ENCODE data around the gene USP24.
"Not testable (repeated sequence)": the region's sequence is repeated elsewhere in the genome, so short reads cannot be mapped to it uniquely, and the experiment has no call there.

USP24 gene

DNA sequence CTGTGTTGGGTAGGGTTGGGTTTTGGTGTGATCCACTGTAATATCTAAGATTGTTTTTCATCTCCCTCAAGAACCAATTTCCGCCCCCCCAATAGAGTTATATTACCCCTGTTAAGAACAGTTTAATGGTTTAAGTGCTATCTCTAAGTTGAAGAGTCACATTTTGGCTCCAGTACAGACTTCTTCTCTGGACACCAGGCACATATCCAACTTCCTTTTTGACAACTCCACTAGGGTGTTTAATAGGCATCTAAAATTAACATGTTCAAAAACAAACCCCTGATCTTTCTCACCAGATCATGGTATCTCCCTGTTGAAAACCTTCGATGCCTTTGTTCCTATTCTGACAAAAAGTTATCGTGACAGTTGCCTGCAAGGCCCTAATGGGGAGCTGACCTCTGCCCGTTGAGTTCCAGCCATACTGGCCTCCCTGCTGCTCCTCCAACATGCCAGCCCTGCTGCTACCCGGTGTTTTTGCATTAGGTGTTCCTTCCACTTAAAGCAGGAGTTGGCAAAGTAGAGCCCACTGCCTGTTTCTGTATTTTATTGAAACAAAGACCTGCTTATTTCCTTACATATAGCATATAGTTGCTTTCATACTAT, 18.6 kb downstream of the USP24 start:
- no peaks in the 10 kb centered on the region for H3K9me3 Mint-ChIP-seq
- ATAC-seq = no peak
- no peaks in the 10 kb centered on the region for H3K27me3 Mint-ChIP-seq
- H3K27ac Mint-ChIP-seq = peak overlapping the region; percentile 38
- peaks cover 78% of the 10 kb centered on the region for H3K4me1 Mint-ChIP-seq
- no peak overlapping the region for H3K4me3 Mint-ChIP-seq
- peaks cover 54% of the 10 kb centered on the region for H3K36me3 Mint-ChIP-seq

DNA sequence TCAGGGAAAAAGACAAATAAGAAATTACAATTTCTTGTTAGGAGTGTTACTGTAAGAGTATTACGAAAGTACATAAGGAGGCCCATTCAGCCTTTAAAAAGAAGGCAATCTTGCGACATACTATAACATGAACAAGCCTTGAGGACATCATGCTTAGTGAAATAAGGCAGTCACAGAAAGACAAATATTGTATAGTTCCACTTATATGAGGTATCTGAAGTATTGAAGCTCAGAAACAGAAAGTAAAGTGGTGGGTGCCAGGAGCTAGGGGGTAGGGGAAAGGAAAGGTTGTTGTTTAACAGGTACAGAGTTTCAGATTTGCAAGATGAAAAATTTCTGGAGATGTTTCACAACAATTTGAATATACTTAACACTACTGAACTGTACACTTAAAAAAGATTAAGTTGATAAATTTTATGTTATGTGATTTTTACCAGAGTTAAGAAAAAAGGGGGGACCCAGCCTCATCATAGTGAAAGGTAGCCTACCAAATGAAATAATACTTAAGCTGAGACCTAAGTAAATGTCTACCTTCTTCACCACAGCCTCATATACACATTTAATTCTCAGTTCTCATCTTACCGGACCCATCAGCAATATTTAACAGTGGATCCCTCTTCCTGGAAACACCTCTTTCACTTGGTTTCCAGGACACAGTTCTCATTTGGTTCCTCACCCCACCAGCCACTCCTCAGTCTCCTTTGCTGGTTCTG, 19.5 kb downstream of the USP24 start:
- H3K4me1 Mint-ChIP-seq = peaks cover 70% of the 10 kb centered on the region
- H3K4me3 Mint-ChIP-seq = no peak overlapping the region
- ATAC-seq = no peak
- no peaks in the 10 kb centered on the region for H3K27me3 Mint-ChIP-seq
- peaks cover 46% of the 10 kb centered on the region for H3K36me3 Mint-ChIP-seq
- no peaks in the 10 kb centered on the region for H3K9me3 Mint-ChIP-seq
- H3K27ac Mint-ChIP-seq = peak overlapping the region; percentile 38

DNA sequence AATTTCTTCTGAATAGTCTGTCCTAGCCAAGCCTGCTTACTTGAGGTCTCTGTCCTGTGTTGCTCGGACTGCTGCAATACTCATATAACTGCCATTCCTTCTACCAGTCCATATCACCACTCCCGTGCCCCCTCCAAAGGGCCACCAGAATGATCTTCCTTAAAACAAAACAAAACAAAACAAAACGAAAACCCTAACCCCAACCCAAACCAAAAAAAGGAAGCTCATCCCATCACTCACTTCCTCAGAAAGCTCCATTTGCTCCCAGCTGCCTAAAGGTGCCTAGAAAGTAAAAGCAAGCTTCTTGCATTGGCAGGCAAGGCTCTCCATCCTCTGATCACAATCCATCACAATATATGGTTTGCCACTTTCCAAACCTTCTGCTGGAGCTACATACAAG, 20.3 kb downstream of the USP24 start:
- Mint-ChIP-seq H3K9me3 (no peaks in the 10 kb centered on the region), H3K27ac (peak overlapping the region; percentile 38), H3K27me3 (no peaks in the 10 kb centered on the region), H3K4me1 (peaks cover 67% of the 10 kb centered on the region), H3K4me3 (no peak overlapping the region), H3K36me3 (peaks cover 41% of the 10 kb centered on the region)
- no peak for ATAC-seq

DNA sequence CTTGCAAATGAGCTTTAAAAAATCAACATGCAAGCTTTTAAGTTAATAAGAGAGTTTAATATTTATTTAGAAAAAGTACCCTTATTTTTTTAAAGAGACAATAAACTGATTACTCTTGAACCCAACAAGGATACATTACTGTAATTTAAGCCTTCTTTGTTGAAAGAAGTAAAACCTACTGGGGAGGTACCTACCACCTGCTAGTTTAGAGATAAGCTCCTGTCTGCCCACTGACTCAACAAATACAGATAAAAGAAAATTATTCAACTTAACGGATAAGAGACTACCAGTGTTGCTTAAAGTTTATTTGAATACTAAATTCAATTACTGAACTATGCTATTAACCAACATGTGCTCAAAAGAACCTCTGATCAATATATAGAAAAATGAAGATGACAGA, 23.1 kb downstream of the USP24 start:
- peaks cover 70% of the 10 kb centered on the region for H3K4me1 Mint-ChIP-seq
- H3K4me3 Mint-ChIP-seq = no peak overlapping the region

DNA sequence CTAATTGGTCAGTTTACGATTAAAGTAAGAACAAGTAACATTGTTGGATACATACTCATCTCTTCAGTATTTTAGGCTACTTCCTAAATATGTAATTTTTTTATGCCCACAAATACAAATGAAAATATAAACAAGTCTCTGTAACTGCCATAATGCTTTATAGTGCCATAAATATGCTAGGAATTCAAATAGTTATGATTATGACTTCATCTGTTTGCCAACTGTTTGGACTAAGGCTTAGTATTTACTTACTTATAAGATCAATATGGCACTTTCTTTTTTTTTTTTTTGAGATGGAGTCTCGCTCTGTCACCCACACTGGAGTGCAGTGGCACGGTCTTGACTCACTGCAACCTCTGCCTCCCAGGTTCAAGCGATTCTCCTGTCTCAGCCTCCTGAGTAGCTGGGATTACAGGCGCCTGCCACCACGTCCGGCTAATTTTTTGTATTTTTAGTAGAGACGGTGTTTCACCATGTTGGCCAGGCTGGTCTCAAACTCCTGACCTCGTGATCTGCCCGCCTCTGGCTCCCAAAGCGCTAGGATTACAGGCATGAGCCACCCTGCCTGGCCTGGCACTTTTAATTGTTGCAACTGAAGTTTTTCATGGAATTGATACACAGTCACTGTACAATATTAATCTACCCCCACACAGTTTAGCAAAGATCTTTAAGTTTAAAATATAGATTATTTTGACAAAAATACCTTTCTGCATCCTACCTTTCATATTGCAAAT, 23.8 kb downstream of the USP24 start:
- H3K27ac Mint-ChIP-seq = peak overlapping the region; percentile 10
- ATAC-seq, H3K9me3 Mint-ChIP-seq, H3K27me3 Mint-ChIP-seq, H3K4me3 Mint-ChIP-seq: not testable (repeated sequence)
- peaks cover 29% of the 10 kb centered on the region for H3K36me3 Mint-ChIP-seq
- H3K4me1 Mint-ChIP-seq = peaks cover 70% of the 10 kb centered on the region

More for the DNA sequence above, 23.1 kb downstream of the USP24 start:
- no peak for ATAC-seq
- Mint-ChIP-seq H3K27me3 (no peaks in the 10 kb centered on the region), H3K36me3 (peaks cover 27% of the 10 kb centered on the region), H3K9me3 (no peaks in the 10 kb centered on the region), H3K27ac (peak overlapping the region; percentile 10)

DNA sequence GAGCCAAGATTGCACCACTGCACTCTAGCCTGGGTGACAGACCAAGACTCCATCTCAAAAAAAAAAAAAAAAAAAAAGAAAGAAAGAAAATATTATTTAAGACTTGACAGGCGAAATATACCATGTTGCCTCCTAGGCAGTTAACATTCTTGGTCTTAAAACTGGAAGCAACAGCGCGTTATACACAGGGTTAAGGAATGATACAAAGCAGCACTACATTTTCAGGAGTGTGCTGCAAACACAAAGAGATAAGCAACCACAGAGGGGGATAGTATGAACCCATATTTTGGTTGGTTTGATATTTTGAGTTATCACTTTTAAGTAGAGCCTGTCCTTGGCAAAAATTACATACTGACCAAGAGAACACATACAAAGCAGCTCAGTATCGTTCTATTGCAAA, 25.1 kb downstream of the USP24 start:
- Mint-ChIP-seq H3K36me3 (peaks cover 37% of the 10 kb centered on the region), H3K27me3 (no peaks in the 10 kb centered on the region), H3K4me1 (peaks cover 68% of the 10 kb centered on the region), H3K27ac (no peak overlapping the region), H3K9me3 (peaks cover 5% of the 10 kb centered on the region), H3K4me3 (no peak overlapping the region)
- no peak for ATAC-seq

DNA sequence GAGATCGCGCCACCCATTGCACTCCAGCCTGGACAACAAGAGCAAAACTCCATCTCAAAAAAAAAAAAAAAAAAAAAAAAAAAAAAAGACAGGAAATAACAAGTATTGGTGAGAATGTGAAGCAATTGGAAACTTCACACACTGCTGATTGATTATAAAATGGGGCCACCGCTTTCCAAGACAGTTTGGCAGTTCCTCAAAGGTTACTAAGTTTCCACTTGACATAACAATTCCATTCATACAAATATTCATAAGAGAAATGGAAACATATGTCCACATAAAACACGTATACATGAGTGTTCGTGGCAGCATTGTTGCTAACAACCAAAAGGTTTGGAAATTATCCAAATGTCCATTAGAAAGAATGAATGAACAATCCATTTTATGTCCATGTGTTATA, 26.3 kb downstream of the USP24 start:
- Mint-ChIP-seq H3K36me3 (peaks cover 40% of the 10 kb centered on the region), H3K9me3 (peaks cover 12% of the 10 kb centered on the region), H3K27me3 (no peaks in the 10 kb centered on the region), H3K4me1 (peaks cover 65% of the 10 kb centered on the region), H3K27ac (no peak overlapping the region), H3K4me3 (no peak overlapping the region)
- ATAC-seq = no peak

DNA sequence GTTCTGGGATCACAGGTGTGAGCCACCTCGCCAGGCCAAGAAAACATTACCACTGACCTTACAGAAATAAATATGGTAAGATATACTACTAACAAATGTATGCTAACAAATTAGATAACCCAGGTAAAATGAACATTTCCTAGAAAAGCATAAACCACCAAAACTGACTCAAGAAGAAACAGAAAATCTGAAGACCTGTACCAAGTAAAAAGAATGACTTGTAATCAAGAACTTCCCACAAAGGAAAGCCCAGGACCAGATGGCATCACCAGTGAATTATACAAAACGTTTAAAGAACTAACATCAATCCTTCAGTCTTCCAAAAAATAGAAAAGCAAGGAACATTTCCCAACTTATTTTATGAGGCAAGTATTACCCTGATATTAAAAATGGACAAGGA, 29.3 kb downstream of the USP24 start:
- Mint-ChIP-seq H3K27me3 (no peaks in the 10 kb centered on the region), H3K27ac (no peak overlapping the region), H3K4me1 (peaks cover 69% of the 10 kb centered on the region), H3K36me3 (peaks cover 61% of the 10 kb centered on the region), H3K9me3 (peaks cover 15% of the 10 kb centered on the region), H3K4me3 (no peak overlapping the region)
- no peak for ATAC-seq

DNA sequence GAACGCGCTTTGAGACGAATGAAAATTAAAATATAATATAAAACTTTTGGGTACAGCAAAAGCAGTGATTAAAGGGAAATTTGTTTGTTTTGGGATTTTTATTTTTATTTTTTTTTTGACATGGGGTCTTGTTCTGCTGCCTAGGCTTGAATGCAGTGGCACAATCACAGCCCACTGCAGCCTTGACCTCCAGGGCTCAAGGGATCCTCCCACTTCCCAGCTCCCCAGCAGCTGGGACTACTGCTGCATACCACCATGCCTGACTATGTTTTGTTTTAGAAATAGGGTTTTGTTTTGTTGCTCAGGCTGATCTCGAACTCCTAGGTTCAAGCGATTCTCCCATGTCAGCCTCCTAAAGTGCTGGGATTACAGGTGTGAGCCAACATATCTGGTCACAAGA, 30.3 kb downstream of the USP24 start:
- Mint-ChIP-seq H3K4me1 (peaks cover 79% of the 10 kb centered on the region), H3K4me3 (no peak overlapping the region)

DNA sequence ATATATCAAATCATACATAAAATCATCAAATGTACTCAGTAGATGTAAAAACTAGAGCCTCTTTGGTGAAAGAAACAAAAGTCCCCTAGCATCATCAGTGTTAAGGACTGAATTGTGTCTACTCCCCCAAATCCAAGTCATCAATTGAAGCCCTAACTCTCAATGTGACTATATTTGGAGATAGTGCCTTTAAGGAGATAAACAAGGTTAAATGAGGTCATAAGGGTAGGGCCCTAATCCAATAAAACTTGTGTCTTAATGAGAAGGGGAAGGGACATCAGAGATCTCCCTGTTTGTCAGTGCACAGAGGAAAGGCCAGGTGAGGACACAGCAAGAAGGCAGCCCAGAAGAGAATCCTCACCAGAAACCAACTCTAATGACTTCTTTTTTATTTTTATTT, 33.5 kb downstream of the USP24 start:
- Mint-ChIP-seq H3K9me3 (peaks cover 15% of the 10 kb centered on the region), H3K27me3 (no peaks in the 10 kb centered on the region), H3K4me1 (peaks cover 65% of the 10 kb centered on the region), H3K4me3 (no peak overlapping the region), H3K36me3 (peaks cover 77% of the 10 kb centered on the region), H3K27ac (no peak overlapping the region)
- ATAC-seq = no peak

More for the DNA sequence above, 30.3 kb downstream of the USP24 start:
- Mint-ChIP-seq H3K36me3 (peaks cover 67% of the 10 kb centered on the region), H3K9me3 (peaks cover 15% of the 10 kb centered on the region), H3K27ac (no peak overlapping the region), H3K27me3 (no peaks in the 10 kb centered on the region)
- no peak for ATAC-seq

DNA sequence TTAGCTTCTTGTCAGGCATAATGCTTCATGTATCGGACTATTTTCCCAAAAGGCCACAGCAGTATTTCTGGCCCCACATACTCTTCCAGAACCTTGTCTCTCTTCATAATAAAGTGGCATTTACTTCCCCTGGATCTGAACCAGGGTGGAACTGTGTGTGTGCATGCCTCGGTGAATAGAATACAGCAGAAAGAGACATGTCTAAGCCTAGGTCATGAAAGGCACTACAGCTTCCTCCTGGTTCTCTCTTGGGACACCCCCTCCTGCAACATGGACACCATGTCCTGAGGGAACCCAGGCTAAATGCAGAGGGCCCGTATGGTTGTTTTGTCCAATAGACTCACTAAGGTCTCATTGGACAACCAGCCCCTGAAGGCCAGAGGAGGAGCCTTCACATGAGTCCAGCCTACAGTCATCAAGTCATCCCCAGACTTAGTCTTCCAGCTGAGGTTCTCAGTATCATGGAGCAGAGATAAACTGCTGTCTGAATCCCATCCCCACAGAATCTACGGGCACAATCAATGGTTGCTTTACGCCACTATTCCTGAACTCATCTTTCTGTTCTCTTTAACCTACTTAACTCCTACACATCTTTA, 35.0 kb downstream of the USP24 start:
- Mint-ChIP-seq H3K4me1 (peaks cover 51% of the 10 kb centered on the region), H3K9me3 (peaks cover 11% of the 10 kb centered on the region), H3K36me3 (peaks cover 68% of the 10 kb centered on the region), H3K27me3 (no peaks in the 10 kb centered on the region), H3K27ac (peak overlapping the region; percentile 36), H3K4me3 (no peak overlapping the region)
- no peak for ATAC-seq

DNA sequence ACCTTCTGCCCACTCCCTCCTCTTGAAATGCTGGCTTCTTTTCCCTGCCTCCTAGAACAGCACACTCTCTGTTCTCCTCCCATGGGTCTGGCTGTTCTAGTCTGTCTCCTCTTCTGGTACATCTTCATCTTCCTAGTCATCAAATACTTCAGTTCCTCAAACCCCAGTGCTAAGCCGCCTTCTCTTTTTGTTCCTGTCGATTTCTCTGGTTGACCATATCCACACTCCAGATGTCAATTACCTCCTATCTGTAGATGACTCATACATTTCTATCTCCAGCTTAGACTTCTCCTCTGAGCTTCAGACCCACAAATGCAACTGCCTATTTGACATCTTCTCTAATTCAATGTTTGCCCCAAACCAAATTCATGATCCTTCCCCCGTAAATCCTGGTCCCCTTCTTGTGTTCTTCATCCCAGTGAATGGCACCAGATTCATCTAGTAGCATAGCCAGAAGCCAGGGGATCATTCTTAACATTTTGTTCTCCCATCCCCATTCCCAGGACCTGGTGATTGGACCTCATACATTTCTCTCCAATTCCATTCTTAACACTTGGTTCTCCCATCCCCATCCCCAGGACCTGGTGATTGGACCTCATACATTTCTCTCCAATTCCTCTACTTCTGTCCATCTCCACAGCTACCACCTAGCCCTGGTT, 35.9 kb downstream of the USP24 start:
- no peaks in the 10 kb centered on the region for H3K27me3 Mint-ChIP-seq
- peak overlapping the region; percentile 36 for H3K27ac Mint-ChIP-seq
- ATAC-seq = no peak
- H3K36me3 Mint-ChIP-seq = peaks cover 60% of the 10 kb centered on the region
- H3K9me3 Mint-ChIP-seq = peaks cover 5% of the 10 kb centered on the region
- H3K4me1 Mint-ChIP-seq = peaks cover 48% of the 10 kb centered on the region
- H3K4me3 Mint-ChIP-seq = no peak overlapping the region

DNA sequence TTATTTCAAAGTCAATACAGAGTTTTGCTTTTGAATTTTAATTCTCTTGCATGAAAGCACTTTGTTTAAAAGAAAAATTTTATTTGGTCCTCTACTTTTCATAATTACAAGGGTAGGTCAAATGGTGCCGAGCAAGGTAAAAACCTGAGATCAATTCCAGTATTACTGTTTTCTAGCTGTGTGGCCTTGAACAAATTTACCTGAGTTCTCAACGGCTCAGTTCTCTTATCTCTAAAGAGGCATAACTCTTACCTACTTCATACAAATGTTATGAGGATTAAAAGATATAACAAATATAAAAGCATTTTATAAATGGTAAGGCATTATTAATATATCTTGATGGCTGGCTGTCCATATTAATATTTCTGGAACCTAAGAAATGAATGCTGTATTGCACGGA, 42.5 kb downstream of the USP24 start:
- H3K4me3 Mint-ChIP-seq = no peak overlapping the region
- no peak for ATAC-seq
- no peaks in the 10 kb centered on the region for H3K27me3 Mint-ChIP-seq
- peaks cover 58% of the 10 kb centered on the region for H3K36me3 Mint-ChIP-seq
- H3K9me3 Mint-ChIP-seq = no peaks in the 10 kb centered on the region
- no peak overlapping the region for H3K27ac Mint-ChIP-seq
- peaks cover 19% of the 10 kb centered on the region for H3K4me1 Mint-ChIP-seq

DNA sequence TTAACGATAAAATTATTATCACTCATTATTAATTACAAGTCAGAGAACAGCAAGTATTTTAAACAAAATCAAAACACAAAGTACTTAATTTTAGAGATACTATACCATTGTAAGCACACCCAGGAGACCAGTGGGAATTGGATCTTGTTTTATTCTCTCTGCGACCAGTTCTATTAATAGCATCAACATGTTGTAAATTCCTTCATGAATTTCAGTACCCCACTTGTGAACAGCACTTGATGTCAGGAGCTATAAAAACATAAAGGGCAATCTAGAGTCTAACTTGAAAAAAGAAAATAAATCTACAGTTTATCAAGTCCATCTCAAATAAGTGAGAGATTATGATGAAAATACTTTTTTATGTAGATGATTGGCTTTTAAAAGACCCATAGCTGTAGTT, 42.9 kb downstream of the USP24 start:
- Mint-ChIP-seq H3K36me3 (peaks cover 62% of the 10 kb centered on the region), H3K9me3 (no peaks in the 10 kb centered on the region), H3K4me1 (peaks cover 22% of the 10 kb centered on the region), H3K27me3 (no peaks in the 10 kb centered on the region), H3K4me3 (no peak overlapping the region), H3K27ac (no peak overlapping the region)
- ATAC-seq = no peak

DNA sequence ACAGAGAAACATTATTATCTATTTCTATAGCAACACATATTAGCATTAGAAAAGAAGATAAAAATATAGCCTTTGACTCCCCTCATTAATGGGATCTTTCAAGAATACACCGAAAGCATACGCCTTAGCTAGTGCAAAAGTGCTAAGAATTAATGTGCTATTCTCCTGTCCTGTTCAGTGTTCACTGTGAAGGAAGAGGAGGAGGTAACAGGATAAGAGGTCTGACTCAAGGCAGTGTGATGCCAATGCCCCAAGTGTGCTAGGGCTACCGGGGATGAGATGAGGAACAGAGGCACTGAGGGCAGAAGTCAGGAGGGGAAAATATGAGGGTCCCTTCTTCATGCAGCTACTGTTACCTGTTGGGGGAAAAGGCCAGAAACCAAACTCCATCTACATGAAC, 43.5 kb downstream of the USP24 start:
- H3K4me1 Mint-ChIP-seq = peaks cover 22% of the 10 kb centered on the region
- H3K36me3 Mint-ChIP-seq = peaks cover 61% of the 10 kb centered on the region
- H3K27me3 Mint-ChIP-seq = no peaks in the 10 kb centered on the region
- no peak for ATAC-seq
- no peak overlapping the region for H3K4me3 Mint-ChIP-seq
- H3K9me3 Mint-ChIP-seq = no peaks in the 10 kb centered on the region
- no peak overlapping the region for H3K27ac Mint-ChIP-seq

Data from stimulated activated memory B cell treated with anti-CD40 and anti-IgM and Interleukin-4, amounts not matched to agents 10 μg/mL and 1 μg/mL and 100 μg/mL, for 72 hours (primary cell).